Fibroblast of gingiva (primary cell): ENCODE measurements around the gene TPSG1.

Experiments
- DNase-seq: peaks from one replicate; pipeline ENCODE4 v3.0.0-alpha.2; 2011; ENCODE audit warnings: low read depth

The TPSG1 gene

GRCh38 chr16:1176280-1176897, 48.7 kb downstream of the TPSG1 start:
- no peak for DNase-seq

- no peak for DNase-seq
These were observed 49.3 kb downstream of the TPSG1 start for GRCh38 chr16:1175566-1176279.

GRCh38 chr16:1174477-1175357, 50.4 kb downstream of the TPSG1 start:
- DNase-seq, result no peak

- no peak for DNase-seq
These were observed 51.1 kb downstream of the TPSG1 start for GRCh38 chr16:1173788-1174451.

GRCh38 chr16:1172651-1173050, 52.4 kb downstream of the TPSG1 start:
- no peak for DNase-seq

- DNase-seq, result no peak
These were observed 53.1 kb downstream of the TPSG1 start for GRCh38 chr16:1171854-1172428.
